ENCODE measurements around the gene SPECC1.
"Not testable (repeated sequence)": the region's sequence is repeated elsewhere in the genome, so short reads cannot be mapped to it uniquely, and the experiment has no call there.

The SPECC1 gene

DNA sequence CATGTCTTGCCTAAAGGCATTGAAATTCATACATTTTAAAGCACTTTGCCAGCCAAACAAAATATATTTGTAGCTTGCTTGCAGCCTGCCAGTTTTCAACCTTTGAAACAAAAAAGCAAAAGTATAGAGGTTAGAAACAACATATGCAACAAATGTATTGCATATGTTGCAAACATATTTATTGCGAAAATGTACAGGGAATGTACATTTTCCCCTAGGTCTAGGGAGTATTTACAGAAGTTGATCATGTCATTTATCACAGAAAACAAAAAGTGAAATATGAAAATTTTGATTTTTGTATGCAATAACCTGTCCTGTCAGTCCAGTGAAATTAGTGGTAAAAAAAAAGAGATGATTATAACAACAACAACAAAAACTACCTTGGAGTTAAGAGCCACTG is 171.5 kb downstream of the SPECC1 start:
- FAIRE-seq = no peak

DNA sequence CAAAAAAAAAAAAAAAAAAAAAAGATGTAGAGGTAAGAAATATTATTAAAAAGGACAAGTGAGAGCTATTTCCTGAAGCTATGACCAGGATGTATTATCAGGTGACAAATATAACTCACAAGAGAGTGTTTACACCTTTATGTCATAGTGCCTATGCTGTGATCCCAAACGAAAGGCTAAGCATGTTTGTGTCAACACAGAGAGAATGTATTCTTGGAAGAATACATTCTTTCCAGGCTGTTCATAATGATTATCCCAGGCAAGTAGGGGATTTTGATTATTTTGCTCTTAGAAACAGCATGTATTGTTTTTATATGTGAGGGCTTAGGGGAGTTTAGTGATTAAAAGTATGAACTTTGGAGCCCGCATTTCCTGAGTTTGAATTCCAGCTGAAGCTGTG is 175.0 kb downstream of the SPECC1 start:
- no peak for FAIRE-seq

DNA sequence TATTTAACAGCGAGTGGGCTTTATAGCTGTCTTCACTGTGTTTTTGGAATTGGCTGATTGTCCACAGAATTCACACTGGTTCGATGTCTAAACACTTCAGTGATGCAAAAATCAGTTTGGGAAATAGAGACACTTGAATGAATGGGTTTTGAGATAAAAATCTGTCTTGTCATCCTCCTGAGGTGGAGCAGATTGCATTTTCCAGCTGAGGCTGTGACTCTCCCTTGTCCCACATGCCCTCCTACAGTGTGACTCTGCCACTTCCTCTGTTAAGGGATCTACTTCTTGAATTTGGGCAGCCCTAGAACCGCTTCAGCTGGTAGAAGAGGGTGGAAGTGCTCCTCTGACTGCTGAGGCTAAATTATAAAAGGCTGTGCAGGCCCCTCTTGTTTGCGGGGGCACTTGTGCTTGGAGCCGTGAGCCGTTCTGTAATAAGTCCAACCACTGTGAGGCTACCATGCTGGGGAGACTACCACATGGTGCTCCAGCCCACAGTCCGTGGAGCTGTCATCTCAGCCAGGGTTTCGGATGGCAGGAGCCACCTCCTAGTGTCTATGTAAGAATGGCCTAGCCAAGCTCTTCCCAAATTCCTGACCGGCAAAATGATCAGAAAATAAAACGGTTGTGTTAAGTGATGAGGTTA is 175.9 kb downstream of the SPECC1 start:
- no peak for FAIRE-seq

DNA sequence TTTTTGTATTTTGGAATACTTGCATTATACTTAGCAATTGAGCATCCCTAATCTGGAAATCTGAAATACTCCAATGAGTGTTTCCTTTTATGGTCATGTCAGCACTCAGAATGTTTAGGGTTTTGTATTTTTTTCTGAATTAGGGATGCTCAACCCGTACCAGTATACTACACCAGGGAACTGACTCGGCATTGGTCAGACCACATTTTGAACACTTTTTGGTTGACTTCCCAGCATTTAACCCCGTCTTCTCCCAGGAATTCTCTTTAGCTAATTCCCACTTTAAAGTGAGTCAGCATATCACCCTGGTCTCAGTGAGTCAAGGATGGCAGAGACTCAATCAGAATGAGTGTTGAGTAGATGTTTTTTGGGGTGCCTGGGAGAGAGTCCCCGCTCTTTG is 177.9 kb downstream of the SPECC1 start:
- no peak for FAIRE-seq

DNA sequence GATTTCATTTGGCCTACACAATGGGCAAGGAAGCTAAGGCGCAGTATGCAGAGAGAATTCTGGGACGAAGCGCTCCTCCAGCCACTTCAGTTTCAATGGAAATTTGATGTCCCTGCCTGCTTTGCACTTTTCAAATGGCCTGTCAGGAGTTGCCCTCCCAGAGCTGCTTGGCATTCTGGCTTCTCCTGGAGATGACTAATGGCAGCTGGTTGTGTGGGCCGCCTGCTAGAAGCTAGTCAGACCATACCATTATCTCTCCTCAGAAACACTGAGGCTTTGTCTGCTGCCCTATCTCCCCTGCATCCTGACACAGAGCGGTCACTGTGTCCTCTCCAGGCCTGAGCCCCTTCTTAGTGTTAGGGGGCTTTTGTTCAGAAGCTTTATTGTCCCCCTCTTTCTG is 180.1 kb downstream of the SPECC1 start:
- FAIRE-seq = no peak

DNA sequence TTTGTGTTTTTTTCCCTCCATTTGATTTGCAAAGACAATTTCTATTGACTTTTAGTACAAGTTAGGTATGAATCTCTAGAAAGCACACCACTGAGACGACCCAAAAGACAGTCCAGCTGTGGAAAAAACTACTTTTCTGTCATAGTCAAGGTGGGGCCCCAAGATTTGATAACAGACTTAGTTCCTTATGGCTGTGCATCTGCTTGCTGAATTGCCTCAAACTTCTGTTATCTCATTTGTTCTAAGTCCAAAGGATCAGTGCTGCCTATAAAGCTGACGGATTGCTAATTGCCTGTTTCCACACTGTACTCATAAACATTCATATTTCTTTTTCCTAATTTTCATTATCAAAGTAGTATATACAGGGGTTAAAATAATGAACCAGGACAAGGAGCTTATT is 180.8 kb downstream of the SPECC1 start:
- FAIRE-seq = no peak

DNA sequence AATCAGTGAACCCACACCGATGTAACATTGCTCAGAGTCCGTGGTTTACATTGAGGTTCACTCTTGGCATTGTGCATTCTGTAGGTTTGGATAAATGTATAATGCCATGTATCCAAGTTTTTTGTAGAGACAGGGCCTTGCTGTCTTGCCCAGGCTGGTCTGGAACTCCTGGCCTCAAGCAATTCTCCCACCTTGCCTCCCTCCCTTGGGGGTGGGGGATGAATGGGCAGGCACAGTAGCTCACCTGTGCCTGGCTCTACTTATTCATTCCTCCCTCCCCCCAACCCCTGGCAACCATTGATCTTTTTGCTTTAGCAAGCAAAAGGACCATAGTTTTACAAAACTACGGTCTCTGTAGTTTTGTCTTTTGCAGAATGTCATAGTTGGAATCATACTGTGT is 181.4 kb downstream of the SPECC1 start:
- no peak for FAIRE-seq

DNA sequence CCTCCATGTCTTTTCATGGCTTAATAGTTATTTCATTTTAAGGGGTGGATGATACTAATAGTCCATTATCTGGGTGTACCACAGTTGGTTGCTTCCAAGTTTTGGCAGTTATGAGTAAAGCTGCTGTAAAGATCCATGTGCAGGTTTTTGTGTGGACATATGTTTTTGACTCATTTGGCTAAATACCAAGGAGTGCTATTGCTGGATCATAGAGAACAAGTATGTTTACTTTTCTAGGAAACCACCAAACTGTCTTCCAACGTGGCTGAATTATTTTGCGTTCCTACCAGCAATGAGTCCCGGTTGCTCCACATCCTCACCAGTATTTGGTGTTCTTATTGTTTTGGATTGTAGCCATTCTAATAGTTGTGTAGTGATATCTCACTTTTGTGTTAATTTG is 181.9 kb downstream of the SPECC1 start:
- no peak for FAIRE-seq

DNA sequence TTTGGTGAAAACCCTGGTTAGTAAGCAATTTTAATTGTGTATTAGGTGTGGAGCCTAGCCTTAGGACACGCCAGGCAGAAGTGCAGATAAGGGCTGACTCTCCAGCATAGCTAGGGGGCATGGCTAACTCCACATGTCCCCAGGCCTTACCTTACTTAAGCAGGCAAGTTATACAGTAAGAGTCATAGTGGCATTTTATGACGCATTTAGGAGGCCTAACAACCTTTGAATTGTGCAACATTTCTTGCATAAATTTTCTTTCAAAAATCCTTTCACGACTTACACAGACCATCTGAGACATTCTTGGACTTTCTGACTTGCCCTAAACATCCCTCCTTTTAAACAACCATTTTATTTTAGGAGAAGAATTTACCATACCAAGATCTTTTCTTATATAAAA is 187.1 kb downstream of the SPECC1 start:
- not testable (repeated sequence) for FAIRE-seq

DNA sequence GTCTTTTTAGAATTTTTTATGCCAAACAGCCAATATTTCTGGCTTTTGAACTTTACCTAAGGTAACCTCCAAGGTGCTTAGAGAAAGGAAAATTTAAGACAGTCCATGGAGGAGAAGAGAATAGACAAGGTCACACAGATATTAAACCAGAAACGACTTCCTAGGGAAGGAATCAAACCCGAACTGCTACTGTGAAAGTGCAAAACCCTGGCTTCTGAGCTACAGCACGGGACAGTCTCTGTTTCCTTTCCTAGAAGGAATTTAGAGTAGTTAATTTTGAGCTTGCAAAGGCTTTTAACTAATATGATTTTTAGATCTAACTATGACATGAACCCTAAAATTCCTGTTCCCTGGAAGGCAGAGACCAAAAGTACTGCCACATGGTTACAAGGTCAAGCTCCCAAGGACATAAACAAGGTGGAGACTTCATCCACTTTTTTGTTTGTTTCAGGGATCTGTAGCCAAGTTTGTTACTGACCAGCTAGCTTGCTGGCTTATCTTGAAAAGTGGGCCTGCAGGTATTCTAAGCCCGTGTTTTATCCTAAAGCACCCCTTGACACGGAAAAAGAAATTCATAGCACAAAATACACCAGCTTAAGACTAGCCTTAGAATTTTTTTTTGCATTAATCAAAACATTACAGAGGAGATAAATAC is 188.2 kb downstream of the SPECC1 start:
- FAIRE-seq = no peak

DNA sequence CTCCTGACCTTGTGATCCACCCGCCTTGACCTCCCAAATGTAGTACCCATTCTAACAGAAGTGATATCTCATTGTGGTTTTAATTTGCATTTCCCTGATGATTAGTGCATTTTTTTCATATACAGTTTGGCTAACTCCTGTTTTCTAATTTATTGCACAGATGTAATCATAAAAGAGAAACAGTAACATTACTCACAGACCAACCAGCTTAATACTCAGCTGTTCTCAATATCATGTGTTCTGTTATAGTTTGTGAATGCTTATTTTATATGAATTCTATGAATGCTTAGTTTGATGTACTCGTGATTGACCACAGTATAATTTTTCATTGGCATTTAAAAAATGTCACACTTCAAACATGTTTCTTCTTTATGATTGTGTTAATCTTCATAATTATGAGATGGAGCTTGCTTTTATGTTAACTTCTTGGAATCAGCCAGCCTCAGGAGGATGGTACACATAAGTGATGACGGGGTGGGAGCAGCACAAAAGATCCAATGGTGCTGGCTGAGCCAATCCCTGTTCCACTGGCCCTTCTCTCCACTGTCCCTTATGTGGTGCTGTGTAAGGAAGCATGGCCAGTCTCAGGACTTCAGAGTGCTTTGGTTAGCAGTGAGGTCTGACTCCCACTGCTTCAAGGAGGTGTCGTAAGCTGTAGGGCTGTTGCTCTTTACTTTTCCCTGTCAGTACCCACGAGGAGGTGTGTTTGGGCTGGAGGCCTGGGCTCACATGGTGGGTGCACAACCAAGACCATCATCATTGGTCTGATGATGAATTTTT is 191.0 kb downstream of the SPECC1 start:
- FAIRE-seq = no peak

DNA sequence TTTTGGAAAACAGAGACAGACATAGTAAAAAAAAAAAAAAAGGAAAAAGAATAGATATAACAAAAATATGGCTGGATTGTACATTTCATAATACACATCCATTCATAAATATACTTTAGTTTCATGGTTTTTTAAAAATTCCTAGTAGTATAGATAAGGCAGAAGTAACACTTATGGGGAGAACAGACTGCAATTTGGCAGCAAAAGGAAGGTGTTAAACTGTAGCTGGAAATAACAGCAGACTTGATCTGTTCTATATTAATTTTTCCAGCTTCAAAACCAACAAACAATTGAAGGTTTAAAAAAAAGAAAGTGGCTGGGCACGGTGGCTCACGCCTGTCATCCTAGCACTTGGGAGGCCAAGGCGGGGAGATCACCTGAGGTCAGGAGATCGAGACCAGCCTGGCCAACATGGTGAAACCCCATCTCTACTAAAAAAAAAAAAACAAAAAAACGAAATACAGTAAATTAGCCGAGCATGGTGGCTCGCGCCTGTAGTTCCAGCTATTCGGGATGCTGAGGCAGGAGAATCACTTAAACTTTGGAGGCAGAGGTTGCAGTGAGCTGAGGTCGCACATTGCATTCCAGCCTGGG is 191.8 kb downstream of the SPECC1 start:
- FAIRE-seq = no peak

DNA sequence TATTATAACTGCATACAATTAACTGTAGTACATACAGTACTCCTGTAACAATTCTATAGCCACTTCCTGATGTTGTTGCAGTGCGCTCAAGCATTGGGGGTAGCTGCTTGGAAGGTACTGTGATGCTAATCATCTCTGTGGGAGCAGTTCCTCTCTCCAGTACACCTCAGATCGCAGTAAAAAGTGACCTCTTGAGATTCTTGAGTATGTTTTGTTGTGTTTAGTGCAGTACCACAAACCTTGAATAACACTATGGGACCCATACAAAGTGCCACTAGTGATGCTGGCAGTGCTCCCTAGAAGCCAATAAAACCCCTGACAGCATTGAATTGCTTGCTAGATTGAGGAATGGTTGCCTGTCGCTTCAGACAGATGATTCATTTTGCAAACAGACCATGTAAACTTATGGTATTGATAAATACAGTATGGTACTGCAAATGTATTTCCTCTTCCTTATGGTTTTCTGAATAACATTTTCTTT is 193.0 kb downstream of the SPECC1 start:
- FAIRE-seq = no peak

DNA sequence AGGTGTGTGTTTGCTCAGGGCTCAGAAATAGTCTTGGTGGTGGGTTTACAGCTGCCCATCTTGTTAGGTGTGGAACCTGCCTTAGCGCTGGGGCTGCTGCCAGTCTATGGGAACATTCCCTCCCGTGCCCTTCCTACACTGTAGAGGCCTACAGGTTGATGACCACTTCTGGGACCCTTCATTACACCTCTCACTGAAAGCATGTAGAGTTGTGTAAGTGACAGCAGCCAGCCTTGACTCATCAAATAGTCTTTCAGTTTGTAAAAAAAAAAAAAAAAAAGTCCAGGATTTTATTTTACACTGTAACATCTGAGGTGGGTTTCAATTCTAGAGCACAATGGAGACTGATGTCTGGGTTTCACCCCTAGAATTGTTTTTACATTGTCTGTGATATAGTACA is 193.9 kb downstream of the SPECC1 start:
- FAIRE-seq = no peak

DNA sequence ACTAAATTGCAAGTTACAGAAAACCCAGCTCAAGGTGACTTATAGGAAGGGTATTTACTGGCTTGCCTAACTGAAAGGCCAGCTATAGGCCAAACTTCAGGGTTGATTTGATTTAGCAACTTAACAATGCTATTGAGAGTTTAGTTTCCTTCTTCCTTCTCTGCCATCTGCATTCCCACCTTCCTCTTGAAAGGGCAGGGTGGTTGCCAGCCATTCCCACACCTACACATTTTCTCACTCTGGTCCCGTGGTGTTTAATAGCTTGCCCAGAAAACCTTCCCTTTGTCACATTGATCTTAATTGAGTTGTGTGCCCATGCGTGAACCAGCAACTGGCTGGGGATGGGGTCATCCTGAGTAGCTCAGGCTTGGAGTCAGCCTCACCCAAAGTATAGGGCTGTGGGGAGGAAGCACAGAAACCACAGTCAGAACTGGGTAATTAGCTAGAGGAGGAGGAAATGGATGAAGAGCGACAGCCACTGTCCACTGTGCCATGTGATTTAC is 194.7 kb downstream of the SPECC1 start:
- FAIRE-seq = no peak

DNA sequence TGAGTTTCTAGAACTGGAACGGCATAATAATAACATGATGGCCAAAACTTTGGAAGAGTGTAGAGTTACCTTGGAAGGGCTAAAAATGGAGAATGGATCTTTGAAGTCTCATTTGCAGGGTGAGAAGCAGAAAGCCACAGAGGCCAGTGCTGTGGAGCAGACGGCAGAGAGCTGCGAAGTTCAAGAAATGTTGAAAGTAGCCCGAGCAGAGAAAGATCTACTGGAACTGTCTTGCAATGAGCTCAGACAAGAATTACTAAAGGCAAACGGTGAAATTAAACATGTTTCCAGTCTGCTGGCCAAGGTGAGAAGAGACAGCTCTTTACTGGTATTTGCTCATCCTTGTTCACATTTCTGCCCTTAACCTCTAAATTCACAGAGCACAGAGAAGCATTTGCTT is 196.4 kb downstream of the SPECC1 start:
- FAIRE-seq = no peak

DNA sequence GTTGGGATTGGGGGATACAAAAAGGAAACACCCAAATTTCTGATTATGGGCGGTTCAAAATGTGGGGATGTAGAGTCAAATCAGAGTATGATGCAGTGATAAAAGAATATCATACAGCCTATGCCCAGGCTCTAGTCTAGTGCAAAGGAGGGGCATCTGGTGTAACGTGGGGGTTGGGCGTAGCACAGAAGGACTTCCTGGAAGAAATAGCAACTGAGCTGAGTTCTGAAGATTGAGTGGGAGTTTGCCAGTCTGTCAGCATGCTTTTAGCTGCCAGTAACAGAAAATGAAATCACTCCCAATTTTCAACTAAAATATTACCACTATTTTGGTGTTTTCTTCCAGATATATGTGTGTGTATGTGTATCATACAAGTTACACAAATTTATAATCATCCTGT is 196.9 kb downstream of the SPECC1 start:
- no peak for FAIRE-seq

DNA sequence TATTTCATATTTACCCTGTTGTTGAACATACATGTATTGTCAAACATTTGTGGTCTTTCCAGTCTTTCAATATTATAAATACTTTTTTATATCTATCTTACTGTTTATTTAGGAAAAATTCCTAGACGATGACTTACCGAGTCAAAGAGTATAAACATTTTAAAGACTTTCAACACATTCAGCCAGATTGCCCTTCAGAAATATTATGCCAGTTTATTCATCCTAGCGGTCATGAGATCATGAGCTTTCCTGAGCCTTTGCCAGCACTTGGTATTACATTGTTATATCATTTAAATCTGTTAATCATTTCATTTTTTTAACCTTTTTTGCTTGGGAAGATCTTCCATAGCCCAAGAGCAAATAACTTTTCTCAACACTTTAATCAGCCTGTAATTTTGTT is 197.4 kb downstream of the SPECC1 start:
- peak; percentile 62 for FAIRE-seq

DNA sequence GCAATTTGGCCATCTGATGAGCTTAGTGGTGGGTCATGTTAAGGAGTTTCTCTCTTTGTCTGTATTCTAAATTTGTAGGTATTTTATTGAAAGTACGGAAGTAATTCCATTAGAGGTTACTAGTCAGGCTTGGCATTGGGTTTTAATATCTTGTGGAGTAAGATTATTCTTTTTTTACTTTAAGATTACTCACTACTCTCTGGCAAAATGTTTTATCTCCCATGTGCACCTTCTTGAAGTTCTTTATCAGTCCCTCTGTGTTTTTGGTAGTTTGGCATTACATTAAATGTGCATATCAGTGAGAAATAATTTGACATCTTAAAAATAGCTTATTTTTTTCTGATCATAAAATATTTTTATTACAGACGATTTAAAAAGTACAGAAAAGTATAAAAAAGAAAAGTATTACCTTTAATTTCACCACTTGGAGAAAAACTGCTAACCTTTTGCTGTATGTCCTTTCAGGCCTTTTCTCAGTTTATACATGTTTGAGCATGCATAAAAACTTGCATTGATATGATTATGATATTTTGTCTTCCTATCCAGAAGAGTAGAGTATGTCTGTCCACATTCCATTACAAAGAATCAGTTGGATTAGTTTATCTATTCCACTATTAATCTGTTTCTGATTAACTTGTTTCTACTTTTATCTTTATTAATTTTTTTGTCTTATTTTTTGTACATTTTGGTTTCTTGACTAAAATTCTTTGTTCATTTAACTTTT is 198.3 kb downstream of the SPECC1 start:
- no peak for FAIRE-seq

DNA sequence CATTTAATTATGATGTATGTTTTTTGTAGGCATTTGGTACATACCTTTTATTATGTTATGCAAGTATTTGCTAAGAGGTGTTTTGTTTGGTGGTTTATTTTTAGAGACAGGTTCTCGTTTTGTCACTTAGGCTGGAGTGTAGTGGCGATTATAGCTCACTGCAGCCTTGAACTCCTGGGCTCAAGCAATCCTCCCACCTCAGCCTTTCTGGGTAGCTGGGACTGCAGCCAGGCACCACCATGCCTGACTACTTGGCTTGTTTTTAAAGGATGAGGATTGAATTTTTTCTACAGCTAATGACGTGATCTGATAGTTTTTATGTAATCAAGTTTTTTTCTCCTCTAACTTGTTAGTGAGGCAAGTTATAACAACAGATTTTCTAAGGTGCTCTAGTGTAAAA is 199.6 kb downstream of the SPECC1 start:
- no peak for FAIRE-seq

DNA sequence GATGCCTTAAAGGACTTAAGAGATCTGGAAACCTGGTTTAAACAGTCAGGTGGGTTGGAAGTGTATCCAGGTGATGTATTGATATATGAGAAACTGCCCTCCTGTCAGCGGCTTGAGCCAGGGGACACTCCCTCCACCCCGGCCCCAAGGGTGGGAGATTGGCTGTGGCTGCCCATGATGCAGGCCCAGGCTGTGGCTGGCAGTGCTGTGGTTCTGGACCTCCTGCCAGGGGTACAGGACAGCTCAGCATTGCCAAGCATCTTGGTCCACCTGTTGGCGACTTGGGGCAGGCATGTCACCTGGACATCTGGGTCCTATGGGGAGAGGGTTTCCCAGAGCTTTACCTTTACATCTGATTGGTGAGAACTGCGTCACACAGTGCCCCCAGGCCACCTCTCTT is 201.0 kb downstream of the SPECC1 start:
- no peak for FAIRE-seq

DNA sequence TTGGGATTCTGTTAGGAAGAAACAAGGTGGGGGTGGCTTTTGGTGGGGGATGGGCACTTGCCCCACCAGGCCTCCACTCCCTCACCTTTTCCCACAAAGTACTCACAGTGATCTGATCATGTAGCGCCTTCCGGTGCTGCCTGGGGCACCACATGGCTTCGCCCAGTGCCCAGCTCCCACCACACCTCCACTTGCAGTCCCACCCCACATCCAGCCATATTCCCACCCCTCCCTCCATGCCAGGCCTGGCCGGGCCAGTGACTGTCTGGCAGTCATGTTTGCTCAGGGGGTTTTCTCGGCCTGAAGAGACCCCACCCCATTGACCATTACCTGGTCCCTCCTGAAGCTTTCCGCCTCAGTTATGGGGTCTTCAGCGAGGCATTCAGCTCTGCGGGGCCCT is 201.5 kb downstream of the SPECC1 start:
- FAIRE-seq = no peak

DNA sequence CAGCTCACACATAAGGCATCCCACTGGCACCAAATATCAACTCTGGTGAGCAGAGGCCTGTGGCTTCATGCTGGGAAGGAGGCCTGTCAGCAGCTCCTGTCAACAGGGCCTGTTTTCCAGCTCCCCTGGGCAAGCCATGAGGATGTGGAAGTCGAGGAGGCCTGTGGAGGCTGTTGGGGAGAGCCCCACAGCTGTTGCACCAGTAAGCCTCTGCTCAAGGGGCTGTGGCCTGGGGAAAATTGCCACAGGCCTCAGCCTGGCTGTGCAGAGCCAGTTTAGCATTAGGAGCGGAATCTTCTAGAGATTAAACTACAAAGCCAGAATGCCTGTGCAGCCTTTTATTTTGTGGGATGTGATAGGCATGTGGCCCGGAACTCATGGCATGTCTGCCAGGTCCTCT is 202.1 kb downstream of the SPECC1 start:
- no peak for FAIRE-seq

Measured in islet of Langerhans (tissue), 1 donor.